NAMALWA (cell line): ENCODE measurements around the gene ITPR2.
"Not testable (repeated sequence)": the region's sequence is repeated elsewhere in the genome, so short reads cannot be mapped to it uniquely, and the experiment has no call there.

ENCODE experiments used
- DNase-seq: peaks from one replicate; pipeline ENCODE4 v3.0.0-alpha.2; 2015; ENCODE audit warnings: low spot score

ITPR2 gene

DNA sequence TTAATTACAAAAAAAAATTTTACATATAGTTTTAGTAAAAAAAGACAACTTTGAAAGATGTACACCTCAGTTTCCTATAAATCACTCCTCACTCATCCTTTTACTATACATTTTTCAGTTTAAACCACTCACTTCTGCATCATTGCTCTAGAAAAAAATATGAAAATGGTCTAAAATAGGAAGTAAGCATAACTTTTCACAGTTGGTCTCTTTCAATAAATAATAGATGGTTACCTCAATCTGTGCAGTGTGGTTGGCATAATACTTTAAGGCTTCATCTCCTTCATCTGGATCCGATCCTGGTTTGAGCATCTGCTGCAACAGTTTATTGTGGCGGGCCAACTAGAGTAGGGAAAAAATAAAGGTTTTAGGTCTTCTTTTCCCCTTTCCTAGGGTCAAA lies 389.7 kb downstream of the ITPR2 start:
- no peak for DNase-seq

DNA sequence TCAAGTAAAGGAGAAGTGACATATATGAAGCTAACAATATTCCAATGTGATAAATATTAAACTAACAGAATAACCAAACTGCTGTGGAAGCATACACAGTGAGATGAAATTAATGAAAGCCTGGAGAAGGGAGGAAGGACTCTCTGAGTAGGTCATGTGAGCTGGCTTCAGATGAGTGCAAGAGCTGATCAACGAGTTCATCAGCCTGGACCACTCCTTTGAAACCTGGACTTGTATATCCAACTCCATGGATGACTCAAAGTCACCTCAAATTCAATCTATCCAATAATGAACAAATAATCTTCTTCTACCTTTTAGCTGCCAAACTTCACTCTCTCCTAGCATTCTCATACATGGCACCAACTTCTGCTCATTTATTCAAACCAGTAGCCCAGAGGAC lies 391.6 kb downstream of the ITPR2 start:
- DNase-seq: no peak

DNA sequence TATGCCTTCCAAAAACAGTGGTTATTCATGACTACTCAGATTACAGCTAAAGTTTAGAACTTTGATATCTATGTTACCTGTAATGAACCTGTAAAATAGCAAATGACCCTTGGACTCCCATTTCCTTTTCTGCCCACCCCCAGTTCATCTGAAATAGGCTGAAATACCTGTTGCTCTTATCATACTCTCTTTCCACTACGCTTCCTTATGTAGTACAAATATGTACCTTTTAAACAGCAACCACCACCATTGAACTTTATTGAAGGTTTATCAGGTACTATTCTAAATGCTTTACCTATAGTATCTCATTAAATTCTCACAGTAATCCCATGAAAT lies 398.0 kb downstream of the ITPR2 start:
- no peak for DNase-seq

DNA sequence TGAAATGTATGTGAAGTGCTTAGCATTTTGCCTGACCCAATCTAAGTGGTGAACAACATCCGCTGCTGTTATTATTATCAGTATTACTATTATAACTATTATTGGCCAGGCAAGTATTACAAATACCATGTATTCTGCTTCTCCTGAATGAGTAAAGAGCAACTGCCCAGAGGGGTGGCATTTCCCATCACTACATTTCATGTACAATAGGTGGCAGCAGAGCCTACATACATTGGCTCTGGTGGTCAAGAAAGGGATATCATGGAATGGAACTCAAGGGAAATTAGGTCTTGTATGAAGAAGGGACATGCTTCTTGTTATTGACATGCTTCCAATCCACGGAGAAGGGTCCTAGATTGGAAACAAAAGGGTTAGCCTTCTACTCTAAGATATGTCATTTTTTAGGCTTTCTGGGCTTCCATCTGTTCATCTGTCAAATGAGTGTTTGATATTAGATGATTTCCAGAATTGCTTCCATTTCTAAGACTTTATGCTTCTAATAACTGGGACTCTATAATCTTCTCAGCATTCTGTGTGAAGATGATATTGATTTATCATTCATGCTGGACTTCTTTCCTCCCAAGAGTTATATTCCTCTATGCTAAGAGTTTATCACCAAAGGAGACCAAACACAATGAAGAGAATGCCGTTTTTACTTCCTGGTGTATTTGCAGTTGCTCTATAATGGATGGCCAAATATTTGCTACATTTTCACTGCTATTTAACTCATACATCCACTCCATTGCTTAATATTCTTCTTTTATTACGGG lies 398.5 kb downstream of the ITPR2 start:
- DNase-seq: peak; percentile 80

DNA sequence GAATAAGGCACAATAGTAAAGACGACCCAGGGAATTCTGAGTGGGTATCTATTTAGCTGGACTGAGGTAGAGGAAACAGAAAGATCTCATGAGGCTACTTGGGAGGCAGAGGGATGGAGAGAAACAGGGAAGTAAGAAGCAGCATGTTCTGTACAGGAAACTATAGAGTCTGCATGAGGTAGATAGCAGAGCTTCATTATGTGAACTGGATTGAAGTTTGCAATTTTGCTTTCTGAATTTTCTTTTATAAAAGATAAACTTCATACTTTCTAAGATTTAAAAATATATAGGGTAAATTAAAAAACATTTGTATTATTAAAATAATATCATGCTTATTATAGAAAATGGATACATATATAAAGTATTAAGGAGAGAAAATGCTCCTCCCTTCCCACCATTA lies 399.3 kb downstream of the ITPR2 start:
- not testable (repeated sequence) for DNase-seq

DNA sequence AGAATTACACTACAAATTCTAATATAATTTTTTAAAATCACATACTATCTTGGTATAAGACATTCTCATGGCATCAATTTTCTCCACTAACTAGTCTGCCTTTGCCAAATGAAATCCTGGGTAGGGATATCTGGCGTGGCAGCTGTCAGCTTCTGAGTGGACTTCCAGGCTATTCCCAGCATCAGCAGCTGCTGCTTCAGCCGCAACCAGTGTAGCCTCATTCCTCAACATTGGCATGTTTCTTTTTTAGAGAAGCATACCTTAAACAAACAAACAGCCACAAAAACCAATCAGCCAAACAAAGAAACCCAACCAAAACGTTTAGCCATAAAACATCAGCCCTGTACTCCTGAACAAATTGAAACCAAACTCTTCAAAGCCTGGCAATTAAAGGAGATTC lies 401.8 kb downstream of the ITPR2 start:
- DNase-seq: no peak

DNA sequence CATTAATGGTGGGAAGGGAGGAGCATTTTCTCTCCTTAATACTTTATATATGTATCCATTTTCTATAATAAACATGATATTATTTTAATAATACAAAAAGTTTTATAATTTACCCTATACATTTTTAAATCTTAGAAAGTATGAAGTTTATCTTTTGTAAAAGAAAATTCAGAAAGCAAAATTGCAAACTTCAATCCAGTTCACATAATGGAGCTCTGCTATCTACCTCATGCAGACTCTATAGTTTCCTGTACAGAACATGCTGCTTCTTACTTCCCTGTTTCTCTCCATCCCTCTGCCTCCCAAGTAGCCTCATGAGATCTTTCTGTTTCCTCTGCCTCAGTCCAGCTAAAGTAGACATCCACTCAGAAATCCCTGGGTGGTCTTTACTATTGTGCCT lies 402.4 kb downstream of the ITPR2 start:
- not testable (repeated sequence) for DNase-seq

DNA sequence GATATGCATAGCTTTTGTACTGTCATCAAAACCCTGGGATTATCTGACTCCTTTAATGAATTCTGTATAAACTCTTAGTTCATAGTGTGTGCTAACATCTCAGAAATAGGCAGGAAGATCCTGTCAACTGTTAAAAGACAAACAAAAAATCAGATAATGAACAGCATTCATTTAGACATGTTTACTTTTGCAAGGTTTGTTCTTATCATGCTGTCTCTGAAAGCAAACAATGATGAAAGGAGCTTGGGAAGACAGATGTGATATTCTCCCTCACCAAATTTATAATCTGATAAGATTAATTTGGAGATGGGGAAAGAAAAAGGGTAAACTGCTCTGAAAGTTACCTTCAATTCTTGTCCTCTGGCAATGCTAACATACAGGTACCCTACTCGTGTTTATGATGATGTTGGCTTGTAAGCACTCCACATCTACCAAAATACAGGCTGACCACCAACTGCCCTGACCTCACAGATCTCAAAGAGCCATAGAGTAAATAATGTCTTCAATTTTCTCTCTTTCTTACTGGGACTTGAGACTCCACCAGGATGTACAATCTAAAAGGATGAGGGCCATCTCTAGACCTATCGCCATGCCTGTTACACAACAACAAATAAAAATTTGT lies 403.8 kb downstream of the ITPR2 start:
- DNase-seq: no peak

DNA sequence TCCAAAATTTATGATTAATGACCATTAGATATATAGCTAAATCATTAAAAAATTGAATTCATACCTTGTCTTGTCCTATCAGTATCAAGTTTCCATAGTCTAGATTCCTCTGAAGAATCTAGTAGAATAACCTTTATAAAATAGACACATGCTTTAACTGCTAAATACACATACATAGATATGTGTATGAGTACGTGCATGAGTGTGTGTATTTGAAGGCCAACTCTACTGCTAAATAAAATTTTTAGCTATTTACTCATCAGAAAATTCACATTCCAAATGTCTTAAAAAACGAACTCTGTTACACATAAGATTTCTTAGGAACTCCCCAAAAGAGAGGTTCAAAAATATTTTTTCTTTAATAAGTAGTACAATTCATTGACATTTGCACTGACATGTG lies 404.6 kb downstream of the ITPR2 start:
- DNase-seq: no peak

DNA sequence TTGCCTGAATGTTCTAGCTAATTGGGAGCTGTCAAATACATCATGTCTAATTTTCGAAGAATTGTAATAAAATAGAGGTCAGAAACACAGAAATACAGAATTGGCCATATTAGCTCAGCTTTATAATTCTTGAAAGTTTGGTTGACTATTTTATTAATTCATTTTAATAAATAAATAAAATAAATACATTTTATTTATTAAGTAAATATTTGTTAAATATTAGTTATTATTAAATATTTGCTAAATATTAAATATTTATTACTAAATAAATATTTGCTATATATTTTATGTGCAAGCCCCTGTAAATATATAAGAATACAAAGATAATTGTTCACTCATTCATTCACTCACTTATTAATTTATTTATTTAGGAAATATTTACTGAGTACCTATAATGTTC lies 406.3 kb downstream of the ITPR2 start:
- no peak for DNase-seq

DNA sequence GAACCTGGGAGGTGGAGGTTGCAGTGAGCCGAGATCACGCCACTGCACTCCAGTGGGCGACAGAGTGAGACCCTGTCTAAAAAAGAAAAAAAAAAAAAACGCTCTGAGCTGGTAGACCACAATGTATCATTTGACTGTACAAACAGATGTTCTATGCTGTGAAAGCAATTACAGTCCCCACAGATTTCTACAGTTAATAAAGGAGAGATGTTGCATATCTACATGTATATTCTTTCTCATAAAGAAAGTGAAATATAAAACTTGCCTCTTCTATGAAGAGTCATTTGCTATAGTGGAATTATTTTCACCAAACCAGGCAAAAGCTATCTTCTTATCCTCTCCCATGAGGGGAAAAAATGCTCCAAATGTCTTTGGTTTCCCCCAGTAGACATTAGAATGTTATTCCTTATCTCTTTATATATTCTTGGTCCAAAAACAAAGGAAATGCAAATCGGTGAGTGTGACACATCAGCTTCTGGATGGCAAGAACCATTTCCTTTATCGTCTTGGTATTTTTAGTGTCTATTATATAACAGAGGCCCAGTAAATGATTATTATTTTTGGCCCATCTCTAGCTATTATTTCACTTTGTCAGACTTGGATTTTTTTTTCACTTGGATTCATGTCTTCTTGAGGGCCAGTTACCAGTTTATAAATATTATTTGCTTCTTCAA lies 407.3 kb downstream of the ITPR2 start:
- DNase-seq: no peak

DNA sequence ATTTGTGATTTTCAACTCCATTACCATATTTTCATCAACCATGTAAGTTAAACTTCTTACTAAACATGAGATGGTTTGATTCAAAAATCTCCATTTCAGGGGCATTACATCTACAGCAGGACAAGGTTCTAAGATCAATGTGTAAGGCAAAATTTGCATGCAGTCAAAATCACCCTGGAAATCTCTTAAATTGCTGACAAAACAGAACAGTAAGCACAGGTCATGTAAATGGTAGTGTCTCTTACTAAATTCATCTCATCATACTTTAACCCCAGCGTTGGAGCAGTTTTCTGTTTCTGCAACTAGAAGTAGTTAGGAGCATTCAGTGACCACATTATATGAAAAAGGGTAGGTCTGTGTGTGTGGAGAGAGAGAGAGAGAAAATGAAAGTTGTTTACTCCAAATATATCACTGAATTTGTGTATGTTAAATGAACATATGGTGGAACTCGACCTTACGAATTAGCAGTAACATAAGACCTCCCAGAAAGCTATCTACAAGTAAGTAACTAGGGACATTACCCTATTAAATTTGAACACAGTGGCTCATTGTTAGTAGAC lies 410.1 kb downstream of the ITPR2 start:
- no peak for DNase-seq

DNA sequence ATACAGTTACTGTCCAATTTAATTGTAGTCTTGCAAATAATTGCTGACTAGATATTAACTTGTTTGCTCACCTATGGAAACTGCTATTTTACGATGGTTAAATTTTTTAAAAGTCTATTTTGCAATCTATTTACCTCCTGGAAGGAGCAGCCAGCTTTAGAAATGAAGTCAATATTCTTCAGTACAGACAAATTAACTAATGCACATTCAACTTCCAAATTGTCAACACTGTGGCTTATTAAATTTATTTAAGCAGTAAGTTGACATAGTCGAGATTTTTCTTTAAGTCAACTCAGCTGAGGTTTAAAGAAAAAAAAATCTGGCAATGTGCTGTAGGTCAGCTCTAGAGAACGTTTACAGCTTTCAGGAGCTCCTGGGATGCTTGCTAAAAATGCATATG lies 416.4 kb downstream of the ITPR2 start:
- no peak for DNase-seq

DNA sequence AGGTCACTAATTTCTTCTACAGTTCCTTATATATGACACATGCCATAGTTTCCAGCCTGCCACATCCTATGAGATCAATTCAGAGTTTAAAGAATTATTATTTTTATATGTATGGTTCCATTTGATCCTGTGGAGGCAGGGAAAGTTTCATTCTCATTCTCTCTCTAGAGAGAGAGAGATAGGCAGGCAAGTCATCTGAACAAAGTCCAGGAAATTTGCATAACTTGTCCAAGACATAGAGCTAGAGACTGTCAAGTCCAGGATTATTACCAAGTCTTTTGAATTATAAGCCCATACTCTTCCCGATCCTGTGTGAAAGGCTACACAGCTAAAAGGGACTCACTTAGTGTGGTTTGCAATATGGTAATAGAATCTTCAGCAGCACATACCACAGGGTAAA lies 422.3 kb downstream of the ITPR2 start:
- DNase-seq: no peak

DNA sequence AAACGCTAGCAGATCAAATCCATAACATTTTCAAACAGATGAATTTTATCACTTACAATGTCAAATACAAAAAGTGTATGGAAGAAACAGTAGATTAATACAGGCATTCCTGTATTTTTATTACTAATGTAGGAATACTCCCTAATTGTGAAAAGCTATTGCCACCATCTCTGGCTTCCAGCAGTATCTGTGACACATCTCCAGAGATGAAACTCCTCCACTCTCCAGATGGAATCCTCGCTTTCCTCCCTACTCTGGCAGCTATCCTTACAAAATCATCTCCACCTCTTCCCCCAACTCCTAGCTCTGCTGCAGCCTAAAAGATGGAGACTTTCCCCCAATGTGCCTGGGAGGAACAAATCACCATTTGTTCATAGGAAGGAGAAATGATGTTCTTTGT lies 426.2 kb downstream of the ITPR2 start:
- no peak for DNase-seq

DNA sequence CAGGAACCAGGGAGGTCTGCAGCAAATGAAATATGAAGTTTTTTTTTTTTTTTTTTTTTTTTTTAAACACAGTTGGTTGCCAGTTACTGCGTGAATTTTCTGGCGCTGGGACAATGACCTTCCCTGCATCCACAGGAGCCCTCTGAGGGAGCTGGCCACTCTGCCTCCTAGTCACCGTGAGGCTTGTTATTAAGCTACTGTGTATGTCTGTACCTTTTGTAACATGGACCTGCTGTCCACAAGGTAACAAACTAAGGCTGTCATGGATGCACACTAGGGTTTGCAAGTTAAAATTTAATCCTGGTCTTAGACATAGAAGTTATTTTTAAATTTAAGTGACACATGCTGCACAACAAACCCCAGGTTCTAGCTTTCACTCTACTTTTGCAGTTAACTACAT lies 426.6 kb downstream of the ITPR2 start:
- no peak for DNase-seq

DNA sequence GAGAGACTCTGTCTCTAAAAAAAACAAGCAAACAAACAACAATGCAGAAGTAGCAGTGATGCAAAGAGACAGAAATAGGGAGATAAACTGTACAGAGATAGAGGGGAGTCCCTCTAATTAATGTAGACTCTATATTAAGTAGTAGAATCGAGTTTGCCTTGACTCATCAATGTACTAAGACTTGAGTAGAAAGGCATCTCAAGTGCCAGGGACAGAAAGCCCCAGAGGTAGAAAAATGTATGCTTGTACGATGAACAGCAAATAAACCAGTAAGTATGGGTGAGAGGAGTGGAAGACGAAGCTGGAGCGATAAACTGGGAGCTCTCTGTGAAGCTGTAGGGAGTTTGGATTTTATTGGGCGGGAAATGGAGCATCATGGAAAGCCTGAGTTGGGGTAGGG lies 429.4 kb downstream of the ITPR2 start:
- no peak for DNase-seq

DNA sequence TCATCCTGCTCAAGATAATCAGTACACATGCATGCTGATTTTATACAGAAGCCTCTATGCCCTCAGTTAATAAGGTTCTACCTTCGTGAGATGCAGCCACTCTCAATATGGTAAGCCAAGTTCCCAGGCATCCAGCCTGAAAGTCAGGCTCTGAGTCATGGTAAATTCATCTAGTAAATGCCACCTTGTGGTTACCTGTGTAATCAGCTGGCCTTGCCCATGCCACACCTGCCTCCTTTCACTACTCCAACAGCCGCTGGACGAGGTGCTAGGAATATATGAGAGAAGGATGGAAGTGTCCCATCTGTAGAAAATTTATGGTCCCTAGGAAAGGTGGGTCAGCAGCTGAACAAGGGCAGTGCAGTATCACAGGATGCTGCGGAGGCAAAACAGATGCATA lies 430.3 kb downstream of the ITPR2 start:
- DNase-seq: no peak

DNA sequence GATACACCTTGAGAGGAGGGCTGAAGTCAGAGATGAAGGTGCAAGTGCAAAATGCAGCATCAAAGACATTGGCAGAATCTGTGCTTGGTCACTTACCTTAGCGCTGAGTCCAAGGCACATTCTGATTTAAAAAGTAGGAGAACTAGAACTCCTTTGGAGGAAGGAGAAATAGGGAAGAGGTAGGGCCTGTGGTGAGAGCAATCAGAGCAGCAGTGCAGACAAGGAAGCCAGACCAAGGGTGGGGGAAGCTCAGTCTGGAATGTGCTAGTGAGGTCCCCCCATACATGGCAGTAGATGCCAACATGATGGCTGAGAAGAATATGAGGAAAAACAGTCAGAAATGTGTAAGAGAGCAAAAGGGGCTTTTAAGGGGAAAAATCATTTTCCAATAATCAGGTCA lies 431.1 kb downstream of the ITPR2 start:
- no peak for DNase-seq

DNA sequence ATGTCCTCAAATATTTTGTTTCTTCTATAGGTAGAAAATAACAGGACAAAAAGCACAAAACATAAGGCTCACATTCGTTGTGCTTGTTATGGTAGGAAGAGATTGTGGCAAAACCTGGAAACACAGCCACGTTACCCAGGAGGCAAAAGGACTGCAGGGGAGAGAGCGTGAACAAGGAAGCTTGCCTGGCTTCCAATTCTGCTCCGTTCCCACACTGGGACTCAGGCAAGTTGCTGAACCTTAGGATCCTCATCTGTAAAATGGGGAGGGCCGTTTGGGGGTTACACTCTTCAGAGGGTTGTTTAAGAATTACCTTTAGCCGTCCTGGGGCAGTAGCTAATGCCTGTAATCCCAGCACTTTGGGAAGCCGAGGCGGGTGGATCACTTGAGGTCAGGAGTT lies 432.4 kb downstream of the ITPR2 start:
- DNase-seq: no peak

DNA sequence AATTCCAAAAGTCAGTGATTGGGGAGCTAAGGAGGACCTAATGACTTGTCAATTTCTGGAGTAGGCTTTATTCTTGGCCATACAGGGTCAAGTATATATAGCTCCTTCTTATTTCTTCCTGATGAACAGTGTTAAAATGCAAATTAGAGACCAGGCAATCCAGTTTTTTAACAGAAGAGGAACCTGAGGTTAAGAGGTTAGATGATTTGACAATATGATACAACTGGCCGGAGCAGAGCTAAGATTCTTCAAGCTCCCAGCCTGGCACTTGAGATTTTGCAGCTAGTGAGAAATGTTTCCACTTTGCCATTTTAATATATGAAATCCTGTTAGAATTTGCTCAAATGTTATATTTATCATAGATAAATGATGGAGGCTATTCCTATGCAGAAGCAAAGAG lies 433.6 kb downstream of the ITPR2 start:
- no peak for DNase-seq

DNA sequence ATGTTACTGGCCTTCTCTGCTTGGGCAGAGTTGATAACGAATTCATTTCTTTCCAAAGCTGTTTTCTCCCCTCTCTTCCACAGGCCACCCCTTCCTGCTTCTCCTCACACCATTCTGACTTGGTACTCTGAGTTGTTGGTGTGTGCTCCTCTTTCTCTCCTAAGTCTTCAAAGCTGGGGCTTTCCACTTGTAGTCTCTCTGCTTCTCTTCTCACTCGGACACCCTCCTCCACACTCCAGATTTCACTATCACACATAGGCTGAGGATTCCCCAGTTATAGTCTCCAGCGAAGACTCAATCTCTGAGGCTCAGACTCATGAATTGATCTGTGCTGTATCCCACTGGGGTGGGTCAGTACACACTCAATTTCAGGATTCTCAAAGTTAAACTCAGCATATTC lies 436.6 kb downstream of the ITPR2 start:
- no peak for DNase-seq

DNA sequence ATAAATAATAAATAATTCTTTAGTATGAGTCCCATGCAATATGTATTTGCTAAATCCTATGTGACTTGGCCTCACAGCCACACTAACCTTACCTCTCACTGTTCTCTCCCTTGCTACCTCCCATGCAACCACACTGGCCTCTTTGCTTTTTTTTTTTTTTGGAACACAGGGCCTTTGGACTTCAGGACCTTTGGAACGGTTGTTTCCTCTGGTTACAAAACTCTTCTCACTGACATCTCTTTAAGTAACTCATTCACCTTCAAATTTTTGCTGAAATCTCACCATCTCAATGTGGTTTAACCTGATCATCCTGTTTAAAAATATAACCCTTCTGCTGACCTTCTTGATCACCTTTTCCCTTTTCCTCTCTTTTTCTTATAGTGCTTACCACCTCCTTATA lies 443.7 kb downstream of the ITPR2 start:
- no peak for DNase-seq
